Testis (tissue), 3 donors: ENCODE data around the gene EPHB1. TPM values are rescaled to one million over a fixed set of nuclear protein-coding genes. Genes with fewer than 3 reads are reported as not detected.

Experiments used
- DNase-seq: peaks from one replicate; pipeline ENCODE4 v3.0.0-alpha.2; 2019
- H3K27ac ChIP-seq, 2 donors: fragments of 200-600 bp; sonication (generic); one replicate each; pipeline ENCODE4 v1.5.1; 2019
- H3K27me3 ChIP-seq: fragments of 200-600 bp; sonication (generic); one replicate; pipeline ENCODE4 v1.5.1; 2019
- H3K36me3 ChIP-seq: fragments of 200-600 bp; sonication (generic); one replicate; pipeline ENCODE4 v1.5.1; 2017; ENCODE audit warnings: low read depth; ENCODE audit errors: missing control alignments
- H3K4me1 ChIP-seq: fragments of 200-600 bp; sonication (generic); one replicate; pipeline ENCODE4 v1.5.1; 2019
- H3K4me3 ChIP-seq, 2 donors: fragments of 200-600 bp; sonication (generic); one replicate each; pipeline ENCODE4 v1.5.1; 2017 to 2019
- H3K9me3 ChIP-seq: fragments of 200-600 bp; sonication (generic); one replicate; pipeline ENCODE4 v1.5.1; 2017
- CTCF ChIP-seq, 3 experiments: fragments of 450-650 bp in 2 of 3; fragments of 200-600 bp in 1 of 3; sonication (generic) in 1 of 3; IDR thresholded peaks; one replicate each; pipeline ENCODE4 v1.5.1; 2016 to 2019; ENCODE audit warnings: antibody characterized with exemption in 3 of 3, mild to moderate bottlenecking in 2 of 3, moderate library complexity in 1 of 3
- POLR2A ChIP-seq: fragments of 450-650 bp; IDR thresholded peaks from one replicate; pipeline ENCODE4 v1.6.1; 2017; ENCODE audit warnings: antibody characterized with exemption, mild to moderate bottlenecking, moderate library complexity
- WGBS, 2 donors: methylation state at CpG; one replicate each; pipeline ENCODE4 v1.1.5; 2018; 5-methylcytosine and 5-hydroxymethylcytosine counted together
- intact Hi-C: fragments of 100-400 bp; cut with DNase I; formaldehyde crosslinking; loops from one replicate; pipeline ENCODE4 v1.15.1; 2023; ENCODE audit warnings: low total_unique reads
- polyA plus RNA-seq: library from polyadenylated mRNA; stranded (reverse); fragments of 350-450 nt; fragmentation: Illumina TruSeq; extraction: RNeasy Lipid Tissue Mini Kit (QIAGEN cat#74804); gene quantifications from one replicate; pipeline ENCODE4 v1.2.3, GENCODE V29; 2014; ENCODE audit warnings: low read depth, low replicate concordance; ENCODE audit not compliant: insufficient read depth
- total RNA-seq, 2 donors: library from RNA; depleted of rRNA; stranded (reverse); fragments of >200 nt; gene quantifications; one replicate each; pipeline ENCODE4 v1.2.3, GENCODE V29; 2016

EPHB1 gene
- total and polyA plus RNA-seq, 3 donors from 2014 or later: 20.8 to 37.1 (median 31.3) TPM

- no peak for DNase-seq
- Histone ChIP-seq H3K9me3 (no peaks in the 10 kb centered on the region), H3K27me3 (no peaks in the 10 kb centered on the region), H3K27ac (no peak overlapping the region), H3K4me3 (no peak overlapping the region), H3K36me3 (no peaks in the 10 kb centered on the region), H3K4me1 (peaks cover 2% of the 10 kb centered on the region)
- TF ChIP-seq CTCF (IDR thresholded peaks at IDR 0.05) (no peak), POLR2A (no peak)
- WGBS, 2 donors: 71 to 98% methylated on average over 3 of the region's 3 CpGs
- intact Hi-C loops: no loop called here
These were observed 133.8 kb downstream of the EPHB1 start for GRCh38 chr3:134928819-134929218.

- Histone ChIP-seq H3K4me1 (peaks cover 9% of the 10 kb centered on the region), H3K9me3 (no peaks in the 10 kb centered on the region), H3K4me3 (no peak overlapping the region), H3K36me3 (no peaks in the 10 kb centered on the region), H3K27ac (no peak overlapping the region), H3K27me3 (no peaks in the 10 kb centered on the region)
- intact Hi-C loops: no loop called here
- 92 to 93% methylated on average over 2 of the region's 2 CpGs for WGBS, 2 donors
- DNase-seq: no peak
- TF ChIP-seq POLR2A (no peak), CTCF (IDR thresholded peaks at IDR 0.05) (no peak)
These were observed 134.9 kb downstream of the EPHB1 start for GRCh38 chr3:134929976-134930375.

GRCh38 chr3:134931045-134931785 lies 136.2 kb downstream of the EPHB1 start:
- H3K4me3 ChIP-seq: no peak overlapping the region
- H3K9me3 ChIP-seq: no peaks in the 10 kb centered on the region
- no peak for DNase-seq
- H3K27me3 ChIP-seq: no peaks in the 10 kb centered on the region
- H3K27ac ChIP-seq: no peak overlapping the region
- TF ChIP-seq POLR2A (no peak), CTCF (IDR thresholded peaks at IDR 0.05) (no peak)
- intact Hi-C loops: no loop called here
- WGBS, 2 donors: 79 to 89% methylated on average over 5 of the region's 5 CpGs
- no peaks in the 10 kb centered on the region for H3K36me3 ChIP-seq
- H3K4me1 ChIP-seq: peaks cover 11% of the 10 kb centered on the region

- 50 to 69% methylated on average over 6 of the region's 6 CpGs for WGBS, 2 donors
- no peak for DNase-seq
- Histone ChIP-seq H3K27ac (no peak overlapping the region), H3K9me3 (no peaks in the 10 kb centered on the region), H3K4me1 (peaks cover 11% of the 10 kb centered on the region), H3K36me3 (no peaks in the 10 kb centered on the region), H3K4me3 (no peak overlapping the region), H3K27me3 (no peaks in the 10 kb centered on the region)
- intact Hi-C loops: no loop called here
- TF ChIP-seq CTCF (IDR thresholded peaks at IDR 0.05) (no peak), POLR2A (no peak)
These were observed 137.0 kb downstream of the EPHB1 start for GRCh38 chr3:134932035-134932434.

GRCh38 chr3:134933997-134934396 lies 138.9 kb downstream of the EPHB1 start:
- H3K4me3 ChIP-seq: no peak overlapping the region
- DNase-seq: peak; percentile 33
- intact Hi-C loops: no loop called here
- no peaks in the 10 kb centered on the region for H3K27me3 ChIP-seq
- no peaks in the 10 kb centered on the region for H3K9me3 ChIP-seq
- peaks cover 11% of the 10 kb centered on the region for H3K4me1 ChIP-seq
- no peaks in the 10 kb centered on the region for H3K36me3 ChIP-seq
- WGBS, 2 donors: 65 to 86% methylated on average over 4 of the region's 4 CpGs
- no peak overlapping the region for H3K27ac ChIP-seq
- TF ChIP-seq POLR2A (no peak), CTCF (IDR thresholded peaks at IDR 0.05) (no peak)
